HG02970 (cell line): ENCODE measurements around the gene KHDC1.
"Not testable (repeated sequence)": the region's sequence is repeated elsewhere in the genome, so short reads cannot be mapped to it uniquely, and the experiment has no call there.

ENCODE experiments used
- ATAC-seq: cut with Tn5 transposase; IDR thresholded peaks from one replicate; pipeline ENCODE4 v1.9.1; 2021; ENCODE audit warnings: mild to moderate bottlenecking, moderate library complexity, moderate number of reproducible peaks; ENCODE audit not compliant: unreplicated experiment, low FRiP score

Gene KHDC1

GRCh38 chr6:73252703-73253102 lies 10.3 kb downstream of the KHDC1 start:
- no peak for ATAC-seq

GRCh38 chr6:73250016-73250415 lies 13.0 kb downstream of the KHDC1 start:
- ATAC-seq, result no peak

GRCh38 chr6:73248192-73248903 lies 14.6 kb downstream of the KHDC1 start:
- ATAC-seq, result no peak

- no peak for ATAC-seq
Observed at GRCh38 chr6:73242001-73242400, 21.0 kb downstream of the KHDC1 start.

GRCh38 chr6:73240730-73241129 lies 22.3 kb downstream of the KHDC1 start:
- ATAC-seq, result no peak

- no peak for ATAC-seq
Observed at GRCh38 chr6:73236144-73236750, 26.7 kb downstream of the KHDC1 start.

- no peak for ATAC-seq
Observed at GRCh38 chr6:73234733-73235132, 28.3 kb downstream of the KHDC1 start.

GRCh38 chr6:73233971-73234370 lies 29.0 kb downstream of the KHDC1 start:
- not testable (repeated sequence) for ATAC-seq

- ATAC-seq, result no peak
Observed at GRCh38 chr6:73233048-73233447, 29.9 kb downstream of the KHDC1 start.

GRCh38 chr6:73231986-73232391 lies 31.0 kb downstream of the KHDC1 start:
- no peak for ATAC-seq

GRCh38 chr6:73227606-73228255 lies 35.3 kb downstream of the KHDC1 start:
- no peak for ATAC-seq

GRCh38 chr6:73225396-73225795 lies 37.6 kb downstream of the KHDC1 start, which contains the start of gene KHDC1L:
KHDC1L (minus strand) TSS chr6:73225496; CDS start chr6:73225408, 88 bp downstream.
- no peak for ATAC-seq

- no peak for ATAC-seq
Observed at GRCh38 chr6:73216859-73217258, 46.1 kb downstream of the KHDC1 start.

GRCh38 chr6:73209117-73209516 lies 53.9 kb downstream of the KHDC1 start:
- no peak for ATAC-seq

GRCh38 chr6:73207221-73207837 lies 55.7 kb downstream of the KHDC1 start:
- no peak for ATAC-seq

- ATAC-seq, result no peak
Observed at GRCh38 chr6:73204252-73204651, 58.7 kb downstream of the KHDC1 start.

- no peak for ATAC-seq
Observed at GRCh38 chr6:73203098-73203497, 59.9 kb downstream of the KHDC1 start.

GRCh38 chr6:73200735-73201134 lies 62.3 kb downstream of the KHDC1 start:
- no peak for ATAC-seq

- no peak for ATAC-seq
Observed at GRCh38 chr6:73200247-73200646, 62.7 kb downstream of the KHDC1 start.

- no peak for ATAC-seq
Observed at GRCh38 chr6:73194744-73195143, 68.3 kb downstream of the KHDC1 start.

GRCh38 chr6:73193302-73193701 lies 69.7 kb downstream of the KHDC1 start:
- ATAC-seq, result not testable (repeated sequence)
